ENCODE measurements around the gene C11orf86.
"Not testable (repeated sequence)": the region's sequence is repeated elsewhere in the genome, so short reads cannot be mapped to it uniquely, and the experiment has no call there.

The C11orf86 gene

GRCh38 chr11:66958232-66958955 is 16.7 kb upstream of the C11orf86 start, which contains the start of gene PC:
Gene PC, minus strand, starts transcription at chr11:66958383. Its CDS starts 86,224 bp downstream, at chr11:66872159.
- no peaks in the 10 kb centered on the region for H3K27me3 Mint-ChIP-seq
- peaks cover 17% of the 10 kb centered on the region for H3K4me1 Mint-ChIP-seq (ENCODE audit: low read depth)
- peak within 1 kb of the TSS; percentile 82 for H3K4me3 Mint-ChIP-seq
- H3K36me3 Mint-ChIP-seq, result no peaks in the 10 kb centered on the region
- no peaks in the 10 kb centered on the region for H3K9me3 Mint-ChIP-seq (ENCODE audit: low read depth)
- H3K27ac Mint-ChIP-seq, result peak within 1 kb of the TSS; percentile 93

DNA sequence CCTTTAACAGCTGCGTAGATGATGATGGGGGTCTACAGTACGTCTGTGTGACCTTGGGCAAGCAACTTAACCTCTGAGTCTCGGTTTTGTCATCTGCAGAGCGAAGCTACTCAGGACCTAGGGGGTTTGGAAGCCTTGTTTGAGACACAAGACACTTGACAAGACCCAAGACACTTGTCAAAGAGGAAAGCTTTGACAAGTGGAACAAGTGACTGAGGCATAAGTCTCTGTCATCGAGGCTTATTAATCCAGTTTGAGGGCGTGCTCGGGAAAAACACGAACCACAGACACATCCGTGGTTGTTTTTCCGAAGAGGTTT is 16.2 kb upstream of the C11orf86 start:
- peak overlapping the region; percentile 93 for H3K27ac Mint-ChIP-seq
- H3K4me1 Mint-ChIP-seq (ENCODE audit: low read depth), result peaks cover 17% of the 10 kb centered on the region
- H3K4me3 Mint-ChIP-seq, result peak overlapping the region; percentile 82
- H3K9me3 Mint-ChIP-seq (ENCODE audit: low read depth), result no peaks in the 10 kb centered on the region
- H3K27me3 Mint-ChIP-seq, result no peaks in the 10 kb centered on the region
- H3K36me3 Mint-ChIP-seq, result no peaks in the 10 kb centered on the region

DNA sequence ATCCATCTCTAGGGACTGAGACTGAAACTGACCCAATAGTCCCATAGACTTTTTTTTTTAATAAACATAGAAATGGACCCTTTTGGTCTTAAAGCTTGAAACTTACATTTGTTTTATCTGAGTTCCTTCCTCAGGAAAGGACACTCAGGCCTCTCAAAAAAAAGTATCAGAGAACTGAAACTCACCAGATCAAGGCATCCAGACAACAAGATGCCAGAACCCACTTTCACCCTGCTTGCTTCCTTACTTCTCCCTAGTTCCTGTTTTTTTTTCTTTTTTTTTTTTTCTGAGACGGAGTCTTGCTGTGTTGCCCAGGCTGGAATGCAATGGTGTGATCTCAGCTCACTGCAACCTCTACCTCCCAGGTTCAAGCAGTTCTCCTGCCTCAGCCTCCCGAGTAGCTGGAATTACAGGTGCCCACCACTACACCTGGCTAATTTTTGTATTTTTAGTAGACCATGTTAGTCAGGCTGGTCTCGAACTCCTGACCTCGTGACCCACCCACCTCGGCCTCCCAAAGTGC is 13.4 kb upstream of the C11orf86 start:
- peaks cover 17% of the 10 kb centered on the region for H3K4me1 Mint-ChIP-seq (ENCODE audit: low read depth)
- not testable (repeated sequence) for H3K36me3 Mint-ChIP-seq; H3K9me3 Mint-ChIP-seq (ENCODE audit: low read depth); H3K4me3 Mint-ChIP-seq; H3K27ac Mint-ChIP-seq; H3K27me3 Mint-ChIP-seq

- Mint-ChIP-seq H3K27ac (no peak overlapping the region), H3K9me3 (ENCODE audit: low read depth) (no peaks in the 10 kb centered on the region), H3K36me3 (no peaks in the 10 kb centered on the region), H3K4me3 (no peak overlapping the region), H3K27me3 (no peaks in the 10 kb centered on the region), H3K4me1 (ENCODE audit: low read depth) (peaks cover 14% of the 10 kb centered on the region)
Measured at GRCh38 chr11:66962247-66962646, 12.9 kb upstream of the C11orf86 start.

- H3K4me3 Mint-ChIP-seq, result no peak overlapping the region
- H3K9me3 Mint-ChIP-seq (ENCODE audit: low read depth), result no peaks in the 10 kb centered on the region
- no peaks in the 10 kb centered on the region for H3K36me3 Mint-ChIP-seq
- H3K27me3 Mint-ChIP-seq, result no peaks in the 10 kb centered on the region
- H3K4me1 Mint-ChIP-seq (ENCODE audit: low read depth), result peaks cover 11% of the 10 kb centered on the region
- H3K27ac Mint-ChIP-seq, result no peak overlapping the region
Measured at GRCh38 chr11:66962801-66963200, 12.3 kb upstream of the C11orf86 start.

DNA sequence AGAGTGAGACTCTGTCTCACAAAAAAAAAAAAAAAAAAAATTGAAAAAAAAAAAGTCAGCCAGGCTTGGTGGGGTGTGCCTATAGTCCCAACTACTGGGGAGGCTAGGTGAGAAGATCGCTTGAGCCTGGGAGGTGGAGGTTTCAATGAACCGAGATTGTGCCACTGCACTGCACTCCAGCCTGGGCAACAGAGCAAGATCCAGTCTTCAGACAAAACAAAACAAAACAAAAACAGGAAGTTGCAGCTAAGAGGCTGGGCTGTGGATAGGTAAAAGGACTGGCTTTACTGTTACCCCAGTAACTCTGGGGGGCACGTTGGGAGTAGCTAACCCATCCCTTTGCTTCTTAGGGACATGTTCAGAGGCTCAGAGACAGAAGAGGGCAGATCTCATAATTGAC is 10.6 kb upstream of the C11orf86 start:
- Mint-ChIP-seq H3K27me3 (no peaks in the 10 kb centered on the region), H3K27ac (no peak overlapping the region), H3K4me3 (no peak overlapping the region), H3K4me1 (ENCODE audit: low read depth) (peaks cover 2% of the 10 kb centered on the region), H3K36me3 (no peaks in the 10 kb centered on the region), H3K9me3 (ENCODE audit: low read depth) (no peaks in the 10 kb centered on the region)

- H3K36me3 Mint-ChIP-seq, result no peaks in the 10 kb centered on the region
- H3K4me3 Mint-ChIP-seq, result no peak overlapping the region
- peaks cover 2% of the 10 kb centered on the region for H3K27me3 Mint-ChIP-seq
- H3K4me1 Mint-ChIP-seq (ENCODE audit: low read depth), result peaks cover 7% of the 10 kb centered on the region
- H3K27ac Mint-ChIP-seq, result no peak overlapping the region
- no peaks in the 10 kb centered on the region for H3K9me3 Mint-ChIP-seq (ENCODE audit: low read depth)
Measured at GRCh38 chr11:66966351-66966750, 8.8 kb upstream of the C11orf86 start.

DNA sequence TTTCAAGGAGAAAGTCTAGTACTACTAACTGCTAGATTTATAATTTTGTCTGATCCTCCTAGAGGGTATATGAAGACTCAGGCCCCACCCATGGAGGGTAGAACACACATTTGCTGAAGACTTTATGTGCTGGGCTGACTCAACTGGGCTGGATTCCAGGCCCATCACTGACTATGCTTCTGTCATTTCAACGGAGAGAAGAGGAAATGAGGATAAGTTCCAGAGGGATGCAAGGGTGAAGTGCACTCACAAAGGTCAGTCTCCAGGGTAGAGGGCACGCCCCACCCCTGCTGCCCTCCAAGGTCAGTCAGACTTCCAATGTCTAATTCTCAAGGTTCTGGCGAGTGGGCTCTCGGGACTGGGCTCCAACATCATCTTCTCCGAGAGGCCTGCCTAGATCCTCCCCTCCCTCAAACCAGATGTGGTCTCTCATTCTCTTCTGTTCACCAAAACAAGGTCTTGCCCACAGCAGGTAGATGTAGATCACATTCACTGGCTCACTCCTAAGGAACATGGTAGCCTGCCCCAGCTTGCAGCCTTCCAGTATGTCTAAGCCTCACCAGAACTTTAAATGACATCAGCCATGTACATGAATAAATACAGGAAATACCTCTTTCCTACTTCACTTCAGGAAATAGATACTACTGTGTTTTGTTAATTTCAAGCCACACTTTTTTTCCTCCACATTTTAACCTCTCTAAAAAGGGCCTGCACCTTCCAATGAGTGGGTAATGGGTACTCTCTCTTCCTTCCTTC is 7.3 kb upstream of the C11orf86 start:
- H3K4me3 Mint-ChIP-seq, result no peak overlapping the region
- no peaks in the 10 kb centered on the region for H3K36me3 Mint-ChIP-seq
- H3K27me3 Mint-ChIP-seq, result peaks cover 4% of the 10 kb centered on the region
- H3K9me3 Mint-ChIP-seq (ENCODE audit: low read depth), result no peaks in the 10 kb centered on the region
- peaks cover 7% of the 10 kb centered on the region for H3K4me1 Mint-ChIP-seq (ENCODE audit: low read depth)
- no peak overlapping the region for H3K27ac Mint-ChIP-seq

- Mint-ChIP-seq H3K27ac (no peak overlapping the region), H3K27me3 (peaks cover 4% of the 10 kb centered on the region), H3K9me3 (ENCODE audit: low read depth) (no peaks in the 10 kb centered on the region), H3K4me1 (ENCODE audit: low read depth) (peaks cover 7% of the 10 kb centered on the region), H3K4me3 (no peak overlapping the region), H3K36me3 (no peaks in the 10 kb centered on the region)
Measured at GRCh38 chr11:66969584-66970225, 5.4 kb upstream of the C11orf86 start.

- H3K27ac Mint-ChIP-seq, result no peak overlapping the region
- H3K4me3 Mint-ChIP-seq, result no peak overlapping the region
- no peaks in the 10 kb centered on the region for H3K36me3 Mint-ChIP-seq
- peaks cover 7% of the 10 kb centered on the region for H3K4me1 Mint-ChIP-seq (ENCODE audit: low read depth)
- H3K9me3 Mint-ChIP-seq (ENCODE audit: low read depth), result no peaks in the 10 kb centered on the region
- H3K27me3 Mint-ChIP-seq, result peaks cover 4% of the 10 kb centered on the region
Measured at GRCh38 chr11:66970371-66970806, 4.7 kb upstream of the C11orf86 start.

DNA sequence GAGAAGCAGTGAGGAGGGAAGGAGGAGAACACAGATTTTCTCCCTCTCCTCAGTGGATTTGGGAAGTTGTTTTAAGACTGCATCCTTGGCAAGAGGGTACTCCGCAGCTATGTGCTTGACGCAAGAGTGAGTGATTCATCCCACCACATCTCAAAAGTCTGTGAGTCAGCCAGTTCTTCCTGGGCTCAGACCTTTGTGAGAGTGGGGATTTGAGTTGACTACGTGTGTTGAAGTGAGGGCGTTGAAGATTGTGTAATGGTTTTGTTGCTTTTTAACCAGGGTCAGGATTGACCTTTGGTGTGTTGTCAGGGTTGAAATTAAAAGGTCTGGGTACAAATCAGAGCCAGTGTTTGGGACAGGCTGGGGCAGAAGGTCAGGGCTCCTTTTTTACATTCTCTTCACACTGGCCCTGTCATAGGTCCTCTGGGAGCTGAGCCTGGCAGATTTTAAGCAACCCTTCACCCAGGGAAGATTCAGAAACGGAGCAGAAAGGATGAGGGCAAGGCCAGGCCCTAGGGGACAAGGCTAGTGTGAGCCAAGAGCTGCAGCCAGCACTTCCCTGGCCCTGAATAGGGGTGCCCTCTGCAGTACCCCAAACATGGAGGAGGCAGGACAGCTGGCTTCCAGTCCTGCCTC is 4.2 kb upstream of the C11orf86 start:
- Mint-ChIP-seq H3K4me1 (ENCODE audit: low read depth) (peaks cover 7% of the 10 kb centered on the region), H3K27ac (no peak overlapping the region), H3K36me3 (no peaks in the 10 kb centered on the region)

GRCh38 chr11:66971488-66971887 is 3.6 kb upstream of the C11orf86 start:
- H3K36me3 Mint-ChIP-seq, result no peaks in the 10 kb centered on the region
- H3K4me1 Mint-ChIP-seq (ENCODE audit: low read depth), result peaks cover 7% of the 10 kb centered on the region
- no peak overlapping the region for H3K27ac Mint-ChIP-seq
- no peaks in the 10 kb centered on the region for H3K9me3 Mint-ChIP-seq (ENCODE audit: low read depth)
- H3K27me3 Mint-ChIP-seq, result peaks cover 6% of the 10 kb centered on the region
- no peak overlapping the region for H3K4me3 Mint-ChIP-seq

More for the DNA sequence above, 4.2 kb upstream of the C11orf86 start:
- no peak overlapping the region for H3K4me3 Mint-ChIP-seq
- H3K9me3 Mint-ChIP-seq (ENCODE audit: low read depth), result no peaks in the 10 kb centered on the region
- H3K27me3 Mint-ChIP-seq, result peaks cover 6% of the 10 kb centered on the region

DNA sequence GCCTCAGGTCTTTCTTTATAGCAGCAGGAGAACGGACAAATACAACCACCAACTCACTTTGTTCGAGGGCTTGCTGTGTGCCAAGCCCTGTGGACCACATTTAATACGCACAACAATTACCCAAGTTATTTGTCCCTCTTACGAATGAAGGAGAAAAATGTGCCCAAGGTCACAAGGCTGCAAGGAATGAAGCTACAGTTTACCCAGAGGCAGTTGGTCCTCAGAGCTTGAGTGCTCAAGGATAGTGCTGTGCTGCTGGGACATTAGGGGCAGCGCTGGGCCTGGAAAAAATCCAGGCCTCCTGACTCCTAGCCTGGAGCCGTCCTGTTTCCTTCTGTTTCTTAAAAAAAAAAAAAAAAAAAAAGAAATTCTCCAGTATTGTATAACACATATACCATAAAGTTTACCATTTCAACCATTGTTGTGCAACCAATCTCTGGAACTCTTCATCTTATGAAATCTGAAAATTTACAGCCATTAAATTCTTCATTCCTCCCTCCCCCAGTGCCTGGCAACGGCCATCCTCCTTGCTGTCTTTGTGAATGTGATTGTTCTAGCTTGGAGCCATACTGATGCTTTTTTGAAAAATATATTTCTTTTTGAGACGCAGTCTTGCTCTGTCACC is 1.0 kb upstream of the C11orf86 start:
- Mint-ChIP-seq H3K4me3 (no peak overlapping the region), H3K27ac (no peak overlapping the region), H3K9me3 (ENCODE audit: low read depth) (no peaks in the 10 kb centered on the region), H3K4me1 (ENCODE audit: low read depth) (peaks cover 7% of the 10 kb centered on the region), H3K27me3 (peaks cover 8% of the 10 kb centered on the region), H3K36me3 (no peaks in the 10 kb centered on the region)

DNA sequence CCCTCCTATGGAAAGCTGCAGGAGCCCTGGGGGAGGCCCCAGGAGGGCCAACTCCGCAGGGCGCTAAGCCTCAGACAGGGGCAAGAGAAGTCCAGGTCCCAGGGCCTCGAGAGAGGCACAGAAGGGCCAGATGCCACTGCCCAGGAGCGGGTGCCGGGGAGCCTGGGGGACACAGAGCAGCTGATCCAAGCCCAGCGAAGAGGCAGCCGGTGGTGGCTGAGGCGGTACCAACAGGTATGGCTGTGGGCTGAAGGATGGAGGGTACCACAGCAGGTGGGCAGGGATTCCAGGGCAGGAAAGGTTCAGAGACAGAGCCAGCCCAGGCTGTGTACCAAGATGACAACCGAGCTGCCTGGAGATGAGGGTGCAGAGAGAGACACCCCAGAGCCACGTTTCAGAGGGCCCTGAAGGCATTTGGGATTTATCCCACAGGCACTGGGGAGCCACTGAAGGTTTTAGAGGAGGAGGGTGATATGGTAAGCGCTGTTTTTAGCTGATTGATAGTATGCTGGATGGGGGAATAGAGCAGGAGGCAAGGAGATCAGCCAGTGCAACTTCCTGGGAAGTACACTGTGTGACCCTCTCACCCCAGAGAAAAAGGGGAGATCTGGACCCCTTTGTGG is 412 bp downstream of the C11orf86 start:
- Mint-ChIP-seq H3K4me1 (ENCODE audit: low read depth) (peaks cover 6% of the 10 kb centered on the region), H3K9me3 (ENCODE audit: low read depth) (no peaks in the 10 kb centered on the region), H3K27me3 (peaks cover 8% of the 10 kb centered on the region), H3K36me3 (peaks cover 3% of the 10 kb centered on the region), H3K27ac (no peak overlapping the region), H3K4me3 (no peak overlapping the region)

All from activated naive CD8-positive, alpha-beta T cell (primary cell).